GM18867 (cell line): ENCODE data around the gene CELSR1.
"Not testable (repeated sequence)": the region's sequence is repeated elsewhere in the genome, so short reads cannot be mapped to it uniquely, and the experiment has no call there.

Experiments used
- ATAC-seq: cut with Tn5 transposase; IDR thresholded peaks from one replicate; pipeline ENCODE4 v1.9.1; 2021; ENCODE audit warnings: mild to moderate bottlenecking, moderate library complexity; ENCODE audit not compliant: unreplicated experiment

Gene CELSR1

DNA sequence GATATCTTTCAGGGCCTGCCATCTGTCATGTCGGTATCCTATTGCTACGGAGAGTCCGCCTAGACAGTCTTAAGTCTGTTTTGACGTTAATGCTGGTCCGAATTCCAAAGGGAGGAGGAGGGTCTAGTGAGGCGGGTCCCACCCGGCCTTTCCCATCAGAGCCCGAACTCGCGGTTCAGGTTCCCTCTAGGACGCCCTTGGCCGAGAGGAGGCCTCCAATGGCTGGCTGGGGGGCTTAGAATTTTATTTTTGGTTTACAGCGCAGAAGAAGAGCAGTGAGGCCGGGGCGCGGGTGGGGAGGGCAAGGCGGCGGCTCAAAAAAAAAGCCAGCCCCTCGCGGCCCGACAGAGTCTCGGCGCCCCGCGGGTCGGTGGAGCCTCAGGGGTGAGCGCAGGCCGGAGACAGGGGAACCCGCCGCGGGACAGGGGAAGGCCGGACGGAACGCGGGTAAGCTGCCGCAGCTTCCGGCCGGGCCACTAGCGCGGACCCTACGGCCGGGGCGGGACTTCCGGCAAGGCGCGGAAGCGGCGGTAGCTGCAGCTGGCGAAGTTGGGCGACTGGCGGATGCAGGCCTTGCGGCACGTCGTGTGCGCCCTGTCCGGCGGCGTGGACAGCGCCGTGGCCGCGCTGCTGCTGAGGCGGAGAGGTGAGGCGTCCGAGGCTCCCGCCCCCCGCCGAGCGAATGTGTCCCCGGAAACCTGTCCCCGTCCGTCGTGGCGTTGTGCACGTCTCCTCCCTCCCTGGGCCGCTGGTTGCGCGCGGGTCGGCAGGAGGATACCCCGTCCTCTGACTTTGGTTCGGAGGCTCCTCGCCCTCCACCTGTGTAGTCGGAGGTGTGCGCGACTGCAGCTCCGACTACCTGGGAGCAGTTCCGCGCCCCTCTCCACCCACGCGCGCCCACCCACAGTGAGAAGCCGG lies 202.0 kb downstream of the CELSR1 start, which contains the start of gene TRMU:
TRMU (plus strand) TSS at position 514 of the 918 bp plus-strand sequence; CDS start at position 565, 51 bp downstream.
- peak; percentile 88 for ATAC-seq

DNA sequence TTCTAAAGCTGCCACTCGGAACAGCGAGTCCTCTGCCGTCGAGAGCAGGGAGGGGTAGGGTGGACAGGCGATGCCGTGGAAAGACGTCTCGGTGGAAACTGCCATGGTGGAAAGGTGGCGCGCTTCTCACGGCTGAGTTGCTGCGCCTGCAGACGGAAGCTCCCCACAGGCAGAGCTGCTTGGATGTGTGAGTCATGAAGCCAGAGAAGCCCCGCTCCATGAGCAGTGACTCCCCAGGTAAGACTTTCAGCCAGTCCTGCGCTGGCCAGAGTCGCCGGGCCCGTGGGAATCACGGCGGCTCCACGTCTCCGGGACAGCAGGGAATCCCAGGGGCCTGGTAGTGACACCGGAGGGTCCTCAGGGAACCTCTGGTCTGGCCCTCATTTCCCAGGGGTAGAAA lies 205.9 kb downstream of the CELSR1 start:
- no peak for ATAC-seq

DNA sequence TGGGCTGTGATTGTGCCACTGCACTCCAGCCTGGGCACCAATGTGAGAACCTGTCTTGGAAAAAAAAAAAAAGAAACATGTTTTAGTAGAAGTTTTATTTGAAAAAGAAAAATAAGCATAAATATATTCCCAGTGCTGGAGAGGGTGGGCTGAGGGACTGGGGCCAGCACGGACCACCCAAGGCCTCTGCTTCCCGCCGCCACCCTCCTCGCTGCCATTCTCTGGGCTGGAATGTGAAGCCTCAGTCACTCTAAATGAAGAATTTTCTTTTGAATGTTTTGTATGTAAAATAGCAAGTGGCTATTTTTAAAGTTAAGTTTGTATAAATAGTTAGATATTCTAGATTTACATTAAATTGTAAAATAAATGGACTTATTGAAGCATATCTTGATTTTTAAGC lies 207.0 kb downstream of the CELSR1 start:
- no peak for ATAC-seq

DNA sequence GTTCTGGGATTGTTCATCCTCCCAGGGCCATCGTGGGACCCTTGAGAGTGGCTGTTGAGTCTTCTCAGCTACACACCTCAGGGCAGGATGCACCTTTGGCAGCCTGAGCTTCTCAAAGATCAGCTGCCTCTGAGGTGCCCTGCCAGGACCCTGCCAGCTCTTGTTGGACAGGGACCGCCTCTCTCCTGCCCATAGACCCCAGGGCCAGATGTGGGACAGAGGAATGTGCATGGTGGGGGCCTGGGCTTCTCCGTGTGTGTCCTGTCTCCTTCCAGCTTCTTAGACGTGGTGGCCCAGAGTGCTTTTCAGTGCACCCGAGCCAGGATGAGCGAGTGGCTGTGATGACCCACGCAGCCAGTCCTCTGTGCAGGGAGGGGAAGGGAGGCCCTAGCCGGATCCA lies 207.8 kb downstream of the CELSR1 start:
- no peak for ATAC-seq

DNA sequence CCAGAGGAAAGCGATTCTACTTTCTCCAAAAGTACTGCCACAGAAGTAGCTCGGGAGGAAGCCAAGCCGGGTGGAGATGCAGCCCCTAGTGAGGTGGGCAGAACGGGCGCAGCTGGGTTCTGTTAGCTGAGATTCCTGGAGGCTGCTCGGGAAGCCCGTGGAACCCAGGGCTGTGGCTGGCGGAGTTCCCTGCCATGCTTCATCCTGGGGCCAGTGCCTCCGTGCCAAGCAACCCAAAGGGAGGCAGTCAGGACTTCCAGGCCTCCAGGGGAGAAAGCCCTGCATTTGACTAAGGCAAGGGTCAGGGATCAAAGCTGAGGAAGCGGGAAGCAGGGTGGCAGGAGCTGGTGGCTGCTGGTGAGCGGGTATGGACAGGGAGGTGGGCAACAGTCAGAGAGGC lies 208.6 kb downstream of the CELSR1 start:
- ATAC-seq = no peak

DNA sequence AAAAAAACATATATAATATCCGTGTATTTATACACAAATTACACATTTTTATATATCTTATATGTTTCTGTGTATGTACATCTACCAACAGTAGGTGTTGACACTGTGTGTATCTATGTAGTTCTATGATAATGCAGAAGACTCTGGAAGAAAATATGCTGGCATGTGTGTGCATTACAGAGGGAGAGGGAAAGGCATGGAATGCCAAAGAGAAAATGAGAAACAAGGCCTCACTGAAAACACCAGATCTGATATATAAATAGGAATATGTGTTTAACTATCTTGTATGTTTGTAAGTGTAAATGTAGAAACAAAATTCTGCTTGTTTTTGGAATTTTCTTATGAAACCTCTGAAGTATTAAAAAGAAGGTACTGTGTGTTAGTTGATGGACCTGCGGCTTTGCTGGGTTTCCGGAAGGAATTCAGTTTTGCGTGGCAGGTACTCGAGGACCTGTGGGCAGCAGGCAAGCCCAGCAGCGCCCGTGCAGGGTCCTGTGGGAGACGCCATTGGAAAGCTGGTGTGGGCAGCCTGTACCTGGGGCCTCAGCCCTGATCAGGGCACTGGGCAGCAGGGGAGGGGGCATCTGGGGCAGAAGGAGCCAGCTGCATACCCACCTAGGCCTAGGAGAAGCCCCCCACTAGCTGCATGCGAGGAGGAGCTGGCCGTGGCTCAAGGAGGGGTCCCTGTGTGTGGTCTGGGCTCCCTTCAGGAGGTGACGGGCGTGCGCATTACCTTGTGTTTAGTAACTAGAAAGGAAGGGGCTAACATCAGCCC lies 209.5 kb downstream of the CELSR1 start:
- ATAC-seq = no peak

DNA sequence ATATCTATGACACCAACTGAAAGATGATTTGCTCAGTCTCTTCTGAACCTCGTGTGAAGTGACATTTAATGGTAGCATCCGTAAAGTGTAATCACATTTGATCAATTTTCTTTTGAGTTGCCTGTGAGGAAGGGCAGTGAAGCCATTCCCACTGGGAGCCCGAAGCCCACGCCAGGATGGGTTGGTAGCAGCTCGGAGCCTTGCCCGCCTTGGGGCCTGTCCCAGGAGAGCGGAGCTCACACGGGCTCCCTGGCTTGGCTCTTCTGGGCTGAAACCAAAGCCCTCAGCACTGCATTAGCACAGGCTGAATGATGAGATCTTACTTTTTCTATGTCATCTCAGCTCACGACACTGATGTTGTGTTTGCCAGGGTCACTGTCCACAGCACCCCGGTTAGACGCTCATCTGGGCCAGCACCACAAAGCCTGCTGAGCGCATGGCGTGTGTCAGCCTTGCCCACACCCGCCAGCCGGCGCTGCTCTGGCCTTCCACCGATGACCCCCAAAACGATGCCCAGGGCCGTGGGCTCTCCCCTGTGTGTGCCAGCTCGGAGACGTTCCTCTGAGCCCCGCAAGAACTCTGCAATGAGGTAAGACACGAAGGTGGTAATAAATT lies 211.2 kb downstream of the CELSR1 start:
- no peak for ATAC-seq

DNA sequence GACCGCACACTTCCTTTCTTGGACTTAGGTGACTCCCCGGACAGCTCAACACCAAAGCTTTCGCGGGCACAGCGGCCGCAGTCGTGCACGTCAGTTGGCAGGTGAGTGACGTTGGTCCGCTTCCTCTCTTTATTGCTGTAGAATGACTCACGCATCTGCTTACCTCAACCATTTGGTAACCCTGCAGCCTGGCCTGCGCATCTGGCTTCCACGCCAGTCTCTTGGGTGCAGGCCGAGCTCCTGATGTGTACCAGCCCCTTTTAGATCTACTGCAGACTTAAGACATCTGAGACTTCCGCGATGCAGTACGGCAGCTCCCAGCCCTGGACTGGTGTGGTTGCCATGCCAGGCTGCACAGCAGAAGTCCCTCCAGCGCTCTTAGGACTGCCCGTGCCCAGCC lies 214.3 kb downstream of the CELSR1 start:
- ATAC-seq = no peak

DNA sequence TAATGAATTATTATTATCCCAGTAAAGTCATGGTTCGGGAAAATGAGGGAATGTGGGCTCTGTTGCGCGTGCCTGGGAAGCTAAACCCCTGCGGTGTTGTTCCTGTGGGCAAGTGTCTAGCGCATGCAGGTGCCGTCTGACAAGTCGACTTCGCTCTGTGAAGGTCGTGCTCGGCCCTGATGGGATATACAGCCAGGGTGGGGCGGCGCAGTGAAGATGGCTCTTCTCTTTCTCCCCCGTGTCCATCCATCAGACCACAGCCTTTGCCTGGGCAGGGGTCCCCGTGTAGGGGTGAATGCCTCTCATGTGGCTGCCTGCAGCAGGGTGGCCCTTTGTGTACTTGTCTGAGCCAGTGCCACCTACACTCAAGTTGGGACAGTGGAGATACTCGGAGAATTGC lies 214.7 kb downstream of the CELSR1 start:
- no peak for ATAC-seq

DNA sequence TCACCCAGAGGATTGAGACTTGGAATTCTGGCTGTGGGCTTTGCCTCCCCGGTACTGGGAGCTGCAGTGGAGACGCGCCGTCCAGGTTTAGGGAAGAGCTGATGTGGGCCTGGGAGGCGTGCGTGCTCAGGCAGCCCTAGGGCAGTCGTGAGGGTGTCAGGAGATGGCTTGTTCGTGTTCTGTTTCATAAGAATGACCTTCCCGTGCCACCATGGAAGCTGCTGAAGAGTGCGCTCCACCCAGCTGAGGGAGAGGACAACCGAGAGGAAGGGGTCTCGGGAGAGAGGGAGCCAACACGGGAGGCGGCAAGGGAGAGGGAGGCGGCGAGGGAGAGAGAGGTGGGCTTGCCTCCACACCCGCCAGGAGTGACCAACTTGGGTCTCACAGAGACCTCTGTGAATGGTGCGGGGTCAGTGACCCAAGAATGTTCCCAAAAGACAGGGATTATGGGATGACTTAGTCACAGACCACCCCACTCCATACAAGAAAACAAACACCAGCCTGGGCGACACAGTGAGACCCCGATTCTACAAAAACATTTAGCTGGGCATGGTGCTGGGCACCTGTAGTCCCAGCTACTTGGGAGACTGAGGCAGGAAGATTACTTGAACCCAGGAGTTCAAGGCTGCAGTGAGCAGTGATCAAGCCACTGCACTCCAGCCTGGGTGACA lies 216.6 kb downstream of the CELSR1 start:
- no peak for ATAC-seq

DNA sequence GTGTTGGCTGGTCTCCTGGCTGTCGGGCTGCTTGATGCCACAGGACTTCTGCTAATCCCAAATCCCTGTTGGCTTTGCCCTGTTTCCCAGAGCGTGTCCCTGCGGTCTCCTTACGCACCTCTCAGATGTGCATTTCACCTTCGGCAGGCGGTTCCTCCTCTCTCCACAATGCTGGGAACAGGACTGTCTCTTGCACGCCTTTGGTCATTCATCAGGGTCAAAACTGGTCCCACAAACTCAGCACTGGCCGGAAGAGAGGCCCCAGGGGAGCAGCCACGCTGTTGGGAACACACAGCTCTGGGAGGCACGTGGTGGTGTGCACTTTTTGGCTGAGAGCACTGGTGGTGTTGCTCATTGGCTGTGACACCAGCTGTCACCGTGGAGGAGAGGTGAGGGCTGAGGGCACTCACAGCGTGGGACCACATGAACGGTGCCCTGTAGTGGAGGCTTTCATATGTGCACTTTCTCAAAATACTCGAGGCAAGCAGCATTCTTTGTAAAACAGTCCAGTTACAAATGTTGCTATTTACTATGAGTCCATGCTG lies 217.2 kb downstream of the CELSR1 start:
- ATAC-seq = no peak

DNA sequence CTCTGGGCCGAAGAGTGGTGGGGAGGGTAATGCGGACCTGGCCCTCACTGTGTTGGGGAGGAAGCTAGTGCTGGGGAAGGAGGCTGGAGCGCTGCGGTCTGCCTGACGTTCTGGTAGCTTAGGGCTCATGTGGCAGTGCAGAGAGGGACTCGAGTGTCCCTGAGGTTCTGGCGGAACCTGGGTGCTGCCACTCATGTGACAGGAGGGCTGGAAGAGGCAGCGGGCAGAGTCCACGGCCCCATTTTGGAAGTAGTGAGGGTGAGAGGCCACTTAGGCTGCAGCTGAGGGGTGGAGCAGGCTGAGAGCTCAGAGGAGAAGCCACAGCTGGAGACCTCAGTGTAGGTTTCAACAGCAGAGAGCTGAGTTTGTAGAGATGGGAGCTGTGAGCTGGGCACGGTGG lies 218.1 kb downstream of the CELSR1 start:
- no peak for ATAC-seq

DNA sequence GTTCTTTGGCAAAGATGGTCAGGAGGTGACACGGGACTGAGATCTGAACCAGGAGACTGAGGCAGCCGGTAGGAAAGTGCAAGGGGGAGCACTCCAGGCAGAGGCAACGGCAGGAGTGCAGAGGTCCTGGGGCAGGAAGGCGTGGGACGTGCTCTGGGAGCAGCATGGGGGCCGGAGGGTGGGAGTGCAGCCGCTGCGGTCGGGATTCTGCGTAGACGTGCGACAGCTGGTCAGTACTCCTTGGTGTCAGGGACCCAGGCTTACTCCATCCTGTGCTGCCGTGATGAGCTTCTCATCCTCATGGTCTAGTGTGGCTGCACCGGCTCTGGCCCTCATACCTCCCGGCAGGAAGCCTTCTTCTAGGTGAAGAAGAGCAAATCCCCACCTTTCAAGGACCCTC lies 218.8 kb downstream of the CELSR1 start:
- no peak for ATAC-seq

DNA sequence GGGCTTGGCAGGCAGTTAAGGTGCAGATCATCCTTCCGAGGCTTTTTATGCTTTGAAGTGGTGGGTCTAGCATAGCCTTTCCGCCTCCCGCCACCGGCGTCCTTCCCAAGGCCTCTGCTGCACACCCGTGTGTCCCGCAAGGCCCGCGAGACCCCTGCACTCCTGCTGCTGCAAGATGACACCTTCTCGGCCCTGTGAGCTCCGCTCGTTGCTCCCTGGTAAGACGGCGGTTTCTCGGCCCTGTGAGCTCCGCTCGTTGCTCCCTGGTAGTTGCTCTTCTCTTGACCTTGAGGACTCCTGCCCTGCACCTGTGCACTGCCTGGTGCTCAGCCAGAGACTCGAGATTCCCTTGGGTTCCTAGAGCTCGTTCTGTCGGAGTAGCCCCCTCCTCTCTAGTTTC lies 219.8 kb downstream of the CELSR1 start:
- no peak for ATAC-seq

DNA sequence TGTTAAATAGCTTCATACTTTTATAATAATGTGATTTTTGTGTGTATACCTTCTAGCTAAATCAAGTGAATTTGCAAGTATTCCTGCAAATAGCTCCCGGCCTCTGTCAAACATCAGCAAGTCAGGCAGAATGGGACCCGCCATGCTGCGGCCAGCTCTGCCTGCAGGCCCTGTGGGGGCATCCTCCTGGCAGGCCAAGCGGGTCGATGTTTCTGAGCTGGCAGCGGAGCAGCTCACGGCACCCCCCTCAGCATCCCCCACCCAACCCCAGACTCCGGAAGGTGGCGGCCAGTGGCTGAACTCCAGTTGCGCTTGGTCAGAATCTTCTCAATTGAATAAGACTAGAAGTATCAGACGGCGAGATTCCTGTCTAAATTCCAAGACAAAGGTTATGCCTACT lies 221.4 kb downstream of the CELSR1 start:
- ATAC-seq = no peak

DNA sequence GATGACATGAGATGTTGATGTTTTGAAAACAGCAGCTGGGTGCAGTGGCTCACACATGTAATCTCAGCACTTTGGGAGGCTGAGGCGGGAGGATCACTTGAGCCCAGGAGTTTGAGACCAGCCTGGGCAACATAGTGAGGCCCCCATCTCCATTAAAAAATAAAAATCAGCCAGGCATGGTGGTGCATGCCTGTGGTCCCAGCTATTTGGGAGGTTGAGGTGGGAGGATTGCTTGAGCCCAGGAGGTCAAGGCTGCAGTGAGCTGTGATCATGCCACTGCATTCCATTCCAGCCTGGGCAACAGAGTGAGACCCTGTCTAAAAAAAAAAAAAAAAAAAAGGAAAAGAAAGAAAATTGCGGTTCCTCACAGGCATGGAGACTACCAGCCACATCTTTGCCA lies 224.6 kb downstream of the CELSR1 start:
- ATAC-seq = not testable (repeated sequence)

DNA sequence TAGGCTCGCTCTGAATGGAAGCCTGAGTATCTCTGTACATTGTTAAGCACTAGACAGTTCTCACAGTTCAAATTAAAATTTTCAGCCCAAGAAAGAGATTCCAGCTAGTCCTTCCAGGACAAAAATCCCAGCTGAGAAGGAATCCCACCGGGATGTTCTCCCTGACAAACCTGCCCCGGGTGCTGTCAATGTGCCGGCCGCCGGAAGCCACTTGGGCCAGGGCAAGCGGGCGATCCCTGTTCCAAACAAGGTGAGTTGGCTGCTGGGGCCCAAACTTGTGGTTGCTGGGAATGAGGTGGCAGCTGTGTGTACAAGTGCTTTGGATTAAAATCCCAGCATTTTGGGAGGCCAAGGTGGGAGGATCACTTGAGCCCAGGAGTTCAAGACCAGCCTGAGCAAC lies 225.4 kb downstream of the CELSR1 start:
- ATAC-seq = no peak
